Stimulated activated CD4-positive, alpha-beta T cell treated with anti-CD3 and anti-CD28 coated beads, Interleukin-1b, Interleukin-23, amount 100 ng/mL, for 48 hours (primary cell): ENCODE data around the gene DMAC2.
"Not testable (repeated sequence)": the region's sequence is repeated elsewhere in the genome, so short reads cannot be mapped to it uniquely, and the experiment has no call there.

Source experiments
- DNase-seq: peaks from one replicate; pipeline ENCODE4 v3.0.0-alpha.2; 2020

The DMAC2 gene

DNA sequence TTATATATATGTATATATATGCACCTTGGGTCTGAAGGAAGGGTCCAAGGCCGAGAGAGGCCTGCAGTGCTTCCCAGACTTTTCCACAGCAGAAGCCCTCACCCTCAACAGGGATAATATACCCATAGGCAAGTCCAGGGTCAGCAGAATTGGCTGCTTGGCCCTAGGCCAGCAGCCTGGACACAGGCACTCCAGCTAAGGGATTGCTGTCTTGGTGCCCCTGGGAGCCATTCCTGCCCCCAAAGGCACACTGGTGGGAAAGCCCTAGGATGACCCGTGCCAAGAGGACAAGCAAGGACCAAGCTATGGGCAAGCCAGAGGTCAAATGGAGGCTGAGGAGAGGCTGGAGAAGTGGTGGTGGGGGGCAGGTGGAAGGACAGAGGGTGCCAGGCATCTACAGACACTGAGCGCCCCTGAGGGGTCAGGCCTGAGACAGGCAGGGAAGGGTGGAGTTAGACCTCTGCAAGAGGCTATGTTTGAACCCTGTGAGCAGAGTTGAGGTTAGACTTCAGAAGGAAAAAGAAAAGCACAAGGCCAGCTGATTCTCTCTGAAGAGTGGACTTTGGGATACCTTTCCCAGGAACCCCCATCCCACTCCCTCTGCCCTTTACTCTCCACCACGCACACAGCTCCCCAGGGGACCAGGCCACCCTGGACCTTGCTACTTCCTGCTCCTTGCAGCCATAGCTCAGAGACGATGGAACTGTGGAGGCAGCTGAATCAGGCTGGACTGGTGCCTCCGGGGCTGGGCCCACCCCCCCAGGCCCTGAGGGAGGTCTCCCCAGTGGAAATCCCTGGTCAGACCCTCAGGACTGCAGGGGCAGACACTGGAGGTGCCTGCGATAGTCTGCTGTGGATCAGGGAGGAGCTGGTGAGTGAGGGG is 3.0 kb upstream of the DMAC2 start, which contains the start of gene ERICH4:
Gene ERICH4, plus strand, starts transcription at position 684 of the 883 bp plus-strand sequence. Its CDS starts 14 bp downstream, at position 698.
- no peak for DNase-seq

DNA sequence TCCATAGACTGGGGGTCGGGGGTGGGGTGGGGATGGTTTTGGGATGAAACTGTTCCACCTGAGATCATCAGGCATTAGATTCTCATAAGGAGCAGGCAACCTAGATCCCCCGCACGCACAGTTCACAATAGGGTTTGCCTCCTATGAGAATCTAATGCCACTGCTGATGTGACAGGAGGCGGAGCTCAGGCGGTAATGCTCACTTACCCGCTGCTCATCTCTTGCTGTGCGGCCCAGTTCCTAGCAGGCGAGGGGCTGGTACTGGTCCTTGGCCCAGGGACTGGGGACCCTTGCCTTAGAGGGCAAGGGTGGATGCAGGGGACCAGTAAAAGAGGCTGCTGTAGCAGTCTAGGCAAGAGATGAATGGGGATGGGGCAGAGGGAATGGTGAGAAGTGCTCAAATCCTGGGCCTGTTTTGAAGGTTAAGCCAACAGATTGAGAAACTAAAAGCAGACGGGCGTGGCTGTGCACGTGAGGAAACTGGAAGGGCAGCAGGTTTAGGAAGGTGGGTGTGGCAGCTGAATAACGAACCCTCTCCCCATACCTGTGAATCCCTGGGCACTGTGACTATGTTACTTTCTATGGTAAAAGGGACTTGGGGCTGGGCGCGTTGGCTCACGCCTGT is 1.7 kb upstream of the DMAC2 start:
- DNase-seq: no peak

DNA sequence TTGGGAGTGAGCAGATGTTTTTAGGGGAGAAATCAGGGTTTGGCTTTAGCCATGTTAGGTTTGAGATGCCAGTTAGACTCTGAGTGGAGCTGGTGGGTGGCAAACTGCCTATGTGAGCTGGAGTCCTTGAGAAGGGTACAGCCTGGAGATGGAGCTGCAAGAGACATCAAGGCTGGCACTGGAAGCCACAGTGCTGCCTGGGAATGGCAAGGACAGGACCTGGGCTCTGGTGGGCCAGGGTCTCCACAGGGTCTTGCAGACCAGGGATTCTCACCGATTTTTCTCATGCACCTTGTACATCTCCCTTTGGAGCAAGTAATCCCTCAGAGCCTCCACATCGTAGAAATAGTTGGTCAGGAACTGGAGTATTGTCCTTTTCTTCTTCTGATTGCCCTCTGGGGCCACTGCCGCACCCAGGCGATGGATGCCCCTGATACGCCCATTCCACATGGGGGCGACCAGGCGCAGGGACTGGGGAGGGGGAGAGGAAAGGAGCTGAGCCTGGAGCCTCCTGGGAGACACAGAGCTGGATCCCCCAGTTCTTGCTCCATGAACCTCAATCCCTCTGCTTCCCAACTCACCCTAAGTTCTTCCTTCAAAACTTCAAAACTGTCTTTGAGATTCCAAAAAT is 1.7 kb downstream of the DMAC2 start:
- no peak for DNase-seq

DNA sequence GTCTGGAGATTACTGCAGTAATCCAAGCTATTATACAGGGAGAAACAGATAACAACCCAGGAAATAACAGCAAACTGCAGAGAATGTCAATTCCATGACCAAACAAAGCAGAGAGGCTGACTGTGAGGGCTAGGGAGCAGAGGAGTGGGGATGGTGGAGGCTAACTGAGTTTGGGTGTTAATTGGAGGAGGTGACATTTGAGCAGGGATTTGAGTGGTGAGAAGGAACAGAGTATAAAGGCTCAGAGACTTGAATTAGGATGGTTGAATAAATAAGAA is 3.1 kb downstream of the DMAC2 start:
- no peak for DNase-seq

DNA sequence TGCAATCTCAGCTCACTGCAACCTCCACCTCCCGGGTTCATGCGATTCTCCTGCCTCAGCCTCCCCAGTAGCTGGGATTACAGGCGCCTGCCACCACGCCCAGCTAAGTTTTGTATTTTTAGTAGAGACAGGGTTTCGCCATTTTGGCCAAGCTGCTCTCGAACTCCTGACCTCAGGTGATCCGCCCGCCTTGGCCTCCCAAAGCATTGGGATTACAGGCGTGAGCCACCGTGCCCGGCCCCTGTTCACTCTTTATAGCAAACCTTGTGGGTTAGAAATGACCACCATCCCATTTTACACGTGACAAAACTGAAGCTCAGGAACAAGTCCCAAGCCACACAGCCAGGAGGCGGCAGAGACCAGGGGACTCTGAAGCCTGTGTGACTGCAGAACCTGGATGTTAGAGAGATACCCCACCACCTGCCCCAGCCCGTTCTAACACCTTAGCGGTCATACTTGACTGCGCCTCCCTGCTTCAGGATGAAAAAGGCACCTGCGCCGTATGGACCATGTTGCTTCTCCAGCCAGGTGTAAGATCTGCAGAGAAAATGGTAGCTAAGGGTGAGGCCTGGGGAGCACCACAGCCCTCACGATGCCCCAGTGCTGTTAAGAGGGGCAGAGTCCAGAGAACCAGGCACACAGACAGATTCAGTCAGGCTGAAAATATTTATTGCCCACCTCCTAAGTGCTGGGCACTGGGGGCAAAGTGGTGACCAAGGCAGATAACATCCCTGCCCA is 3.6 kb downstream of the DMAC2 start:
- no peak for DNase-seq

DNA sequence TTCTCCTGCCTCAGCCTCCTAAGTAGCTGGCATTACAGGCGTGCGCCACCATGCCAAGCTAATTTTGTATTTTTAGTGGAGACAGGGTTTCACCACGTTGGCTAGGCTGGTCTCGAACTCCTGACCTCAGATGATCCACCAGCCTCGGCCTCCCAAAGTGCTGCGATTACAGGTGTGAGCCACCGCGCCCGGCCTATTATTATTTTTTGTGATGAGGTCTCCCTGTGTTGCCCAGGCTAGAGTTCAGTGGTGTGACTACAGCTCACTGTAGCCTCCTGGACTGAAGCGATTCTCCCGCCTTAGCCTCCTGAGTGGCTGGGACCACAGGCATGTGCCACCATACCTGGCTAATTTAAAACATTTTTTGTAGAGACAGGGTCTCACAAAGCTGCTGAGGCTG is 4.3 kb downstream of the DMAC2 start:
- not testable (repeated sequence) for DNase-seq

DNA sequence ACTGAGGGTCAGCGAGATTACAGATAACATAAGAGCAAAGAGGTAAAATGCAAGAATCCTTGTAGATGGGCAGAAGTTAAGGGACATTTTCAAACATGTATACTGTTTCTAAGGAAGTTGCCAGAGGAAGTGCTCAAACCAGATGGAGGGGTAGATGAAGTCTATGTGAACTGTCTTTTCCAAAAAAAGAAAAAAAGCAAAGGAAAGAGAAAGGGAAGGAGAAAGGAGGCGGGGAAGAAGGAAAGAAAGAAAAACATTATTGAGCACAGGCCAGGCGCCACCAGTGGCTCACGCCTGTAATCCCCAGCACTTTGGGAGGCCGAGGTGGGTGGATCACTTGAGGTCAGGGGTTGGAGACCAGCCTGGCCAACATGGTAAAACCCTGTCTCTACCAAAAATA is 5.3 kb downstream of the DMAC2 start:
- no peak for DNase-seq

DNA sequence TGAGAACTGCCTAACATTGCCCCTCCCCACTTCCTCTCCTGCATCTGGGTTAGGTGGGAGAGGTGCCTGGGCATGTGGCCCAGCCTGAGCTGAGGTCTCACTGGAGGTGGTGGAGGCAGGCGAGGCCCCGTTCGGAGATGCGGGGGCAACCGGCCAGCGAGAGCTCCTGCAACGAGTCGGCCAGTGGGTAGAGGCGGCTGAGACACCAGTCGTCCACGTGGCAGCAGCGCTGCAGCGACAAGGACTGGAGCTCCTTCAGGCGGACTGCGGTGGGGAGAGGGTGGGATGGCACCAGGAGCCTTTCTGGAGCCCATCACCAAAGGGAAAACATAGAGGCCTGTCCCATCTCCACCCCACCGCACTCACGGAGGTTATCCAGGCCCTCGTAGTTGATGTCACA is 6.5 kb downstream of the DMAC2 start:
- DNase-seq: no peak

DNA sequence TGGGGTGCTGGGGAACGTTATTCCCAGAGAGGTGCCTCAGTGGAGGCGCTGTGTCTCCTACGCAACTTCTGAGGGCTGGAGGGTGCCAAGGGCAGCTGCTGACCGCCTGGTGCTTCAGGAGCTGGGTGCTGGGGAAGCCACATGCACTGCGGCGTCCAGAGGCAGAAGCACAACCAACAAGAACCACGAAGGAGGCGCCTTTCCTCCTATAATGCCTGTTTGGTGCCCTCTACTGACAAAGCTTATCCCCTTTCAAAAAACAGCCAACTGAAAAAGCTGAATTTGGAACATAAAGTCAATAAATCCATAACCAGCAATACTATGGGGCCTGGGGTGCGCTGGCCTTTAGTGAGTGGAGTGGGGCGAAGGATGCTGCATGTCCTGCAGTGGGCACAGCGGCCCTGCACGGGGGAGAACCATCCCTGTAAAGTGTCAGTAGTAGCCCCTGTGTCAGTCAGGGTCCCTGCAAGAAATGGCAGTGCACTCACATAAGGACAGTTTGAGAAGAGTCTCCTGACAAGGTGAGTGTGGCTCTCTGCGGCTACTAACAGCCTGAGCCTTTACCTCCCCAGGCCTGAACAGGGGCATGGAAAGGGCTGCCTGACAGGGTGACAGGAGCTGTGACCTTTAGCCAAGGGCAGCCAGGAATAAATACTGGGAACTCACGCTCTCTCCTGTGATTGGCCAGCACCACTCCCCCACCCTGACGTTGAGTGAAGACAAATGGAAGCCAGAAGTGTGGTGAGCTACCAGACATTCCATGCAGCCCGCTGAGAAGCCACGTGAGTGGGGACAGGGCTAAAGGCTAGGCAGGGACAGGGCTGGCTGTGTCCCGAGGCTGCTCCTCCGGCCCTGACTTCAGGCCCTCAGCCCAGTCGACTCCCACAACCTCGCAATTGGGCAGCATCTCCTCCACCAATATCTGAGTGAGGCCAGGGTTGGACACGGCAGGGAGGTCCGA is 8.0 kb downstream of the DMAC2 start:
- DNase-seq: no peak

DNA sequence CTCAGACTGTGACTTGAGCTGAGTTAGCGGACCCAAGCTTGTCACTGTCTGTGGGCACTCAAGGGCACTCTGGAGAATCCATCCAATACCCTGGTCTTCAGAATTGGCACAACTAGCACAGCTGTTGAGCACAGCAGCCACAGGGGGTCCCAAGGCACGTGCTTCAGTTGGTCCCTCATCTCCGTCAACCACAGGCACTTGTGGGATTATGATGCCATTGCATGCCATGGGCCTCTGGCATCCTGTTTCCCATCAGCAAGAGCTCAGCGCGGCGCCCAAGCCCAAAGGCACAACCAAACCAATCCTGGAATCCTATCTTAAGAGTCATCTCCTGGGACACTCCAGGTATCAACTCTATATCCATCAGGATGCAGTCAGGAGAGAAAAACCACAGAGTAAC is 8.8 kb downstream of the DMAC2 start:
- no peak for DNase-seq

DNA sequence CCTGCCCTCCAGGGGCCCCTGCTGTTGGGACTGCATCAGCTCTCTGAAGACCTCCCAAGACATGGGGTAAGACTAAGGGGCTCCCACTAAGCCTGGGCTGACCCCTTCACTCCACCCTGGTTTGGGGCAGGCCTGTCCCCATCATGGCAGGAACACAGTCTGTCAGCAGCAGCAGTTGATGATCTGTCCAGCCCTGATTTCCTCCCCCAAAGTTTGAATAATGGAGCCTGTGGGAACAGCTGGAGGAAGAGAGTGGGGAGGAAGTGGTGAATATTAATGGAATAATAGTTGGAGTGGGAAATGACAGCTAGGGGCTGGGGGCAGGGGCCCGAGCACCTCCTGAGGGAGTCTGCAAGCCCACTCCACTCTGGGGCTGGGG is 11.2 kb downstream of the DMAC2 start:
- no peak for DNase-seq

DNA sequence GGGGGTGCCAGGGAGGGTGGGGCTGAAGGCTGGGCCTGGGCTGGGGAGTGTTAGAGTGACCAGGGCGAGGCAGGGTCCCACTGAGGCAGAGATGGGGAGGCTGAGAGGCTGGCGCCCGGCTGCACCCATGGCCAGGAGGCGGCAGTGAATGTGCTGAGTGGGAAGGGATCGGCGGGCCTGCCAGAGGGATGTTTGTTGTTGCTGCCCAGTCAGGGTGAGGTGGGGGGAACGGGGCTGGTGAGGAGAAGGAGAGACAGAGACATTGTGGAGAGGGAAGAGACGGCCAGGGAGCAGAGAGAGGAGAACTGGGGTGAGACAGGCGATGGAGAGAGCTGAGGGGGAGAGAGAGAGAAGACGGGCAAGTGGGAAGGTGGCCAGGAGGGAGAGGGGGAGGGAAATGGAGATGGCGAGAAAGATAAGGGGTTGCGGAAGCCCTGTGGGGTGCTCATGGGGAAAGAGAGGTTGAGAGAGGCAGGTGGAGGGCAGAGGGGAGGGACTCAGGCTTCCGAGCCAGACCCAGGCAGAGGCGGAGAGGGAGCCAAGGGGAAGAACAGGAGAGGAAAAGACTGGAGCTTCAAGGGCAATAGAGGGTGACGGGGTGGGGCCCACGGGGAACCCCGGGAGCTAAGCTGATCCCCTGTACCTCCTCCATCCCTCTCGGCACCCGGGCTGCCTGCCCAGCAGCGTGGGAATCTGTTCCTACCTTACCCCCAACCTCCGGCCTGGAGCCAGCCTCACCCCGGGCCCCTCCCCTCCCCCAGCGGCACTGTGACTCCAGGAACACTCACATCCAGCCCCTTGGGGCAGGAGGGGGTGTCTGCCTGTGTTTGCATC is 11.8 kb downstream of the DMAC2 start:
- no peak for DNase-seq

DNA sequence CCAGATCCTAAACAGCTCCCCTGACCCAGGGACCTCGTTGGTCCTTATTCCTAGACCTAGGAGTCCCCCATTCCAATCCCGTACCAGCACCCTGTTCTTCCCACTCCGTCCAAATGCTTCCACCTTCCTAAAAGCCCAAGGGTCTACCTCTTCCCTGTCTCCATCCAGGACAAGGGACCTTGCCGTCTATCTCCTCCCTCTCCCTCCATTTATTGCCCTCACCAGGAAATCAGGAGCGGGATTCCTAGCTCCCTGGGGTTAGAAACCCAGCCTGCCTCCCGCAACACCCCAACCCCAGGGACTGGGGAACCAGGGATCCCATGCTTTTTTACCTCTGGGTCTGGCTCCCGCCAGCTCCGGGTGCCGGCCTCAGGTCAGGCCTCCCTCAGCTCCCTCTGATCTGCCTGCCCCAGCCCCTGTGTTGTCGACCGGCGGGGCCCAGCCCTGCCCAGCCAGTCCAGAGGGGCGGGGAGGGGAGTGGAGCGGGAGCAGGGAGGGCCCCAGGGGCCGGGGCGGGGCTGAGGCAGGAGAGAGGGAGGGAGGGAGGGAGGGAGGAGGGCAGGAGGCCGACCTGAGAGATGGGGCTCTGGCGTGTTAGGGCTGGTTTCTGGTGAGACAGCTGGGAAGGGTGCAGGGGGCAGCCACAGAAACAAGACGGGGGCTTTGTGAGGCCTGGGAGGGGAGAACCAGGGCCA is 12.6 kb downstream of the DMAC2 start, which contains the start of gene B3GNT8:
Gene B3GNT8, minus strand, starts transcription at position 423 of the 695 bp plus-strand sequence. CDS start 596 bp downstream, outside the sequence.
- peak; percentile 38 for DNase-seq

DNA sequence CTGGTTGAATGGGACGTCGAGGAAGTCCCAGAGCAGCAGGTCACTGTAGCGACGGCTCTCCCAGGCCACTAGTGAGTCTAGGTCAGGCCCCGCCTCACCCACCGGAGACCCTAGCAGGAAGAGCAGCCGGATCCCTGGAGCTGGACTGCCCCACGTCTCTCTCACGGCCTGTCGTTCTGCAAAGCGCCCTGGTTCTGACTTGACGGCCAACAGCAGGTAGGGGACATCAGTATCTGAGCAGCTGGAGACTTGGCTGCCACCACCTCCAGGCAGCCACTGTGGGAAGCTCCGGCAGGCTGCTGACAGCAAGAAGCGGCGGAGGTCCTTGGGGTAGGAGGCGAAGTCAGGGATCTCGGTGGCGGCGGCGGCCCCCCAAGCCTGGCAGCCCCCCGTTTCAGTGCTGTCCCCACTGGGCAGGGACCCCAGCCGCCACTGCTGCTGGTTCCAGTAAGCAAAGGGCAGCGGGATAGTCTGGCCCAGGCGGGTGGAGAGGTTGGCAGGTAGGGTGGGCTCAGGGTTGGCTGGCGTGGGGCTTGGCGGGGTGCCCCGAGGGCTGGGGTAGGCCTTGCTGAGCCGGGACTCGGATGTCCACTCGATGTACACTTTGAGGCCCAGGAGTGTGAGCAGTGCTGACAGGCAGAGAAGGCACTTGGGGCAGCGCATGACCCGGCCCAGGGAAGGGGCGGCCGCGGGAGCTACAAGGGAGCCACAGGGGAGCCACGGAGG is 13.4 kb downstream of the DMAC2 start:
- DNase-seq: no peak

DNA sequence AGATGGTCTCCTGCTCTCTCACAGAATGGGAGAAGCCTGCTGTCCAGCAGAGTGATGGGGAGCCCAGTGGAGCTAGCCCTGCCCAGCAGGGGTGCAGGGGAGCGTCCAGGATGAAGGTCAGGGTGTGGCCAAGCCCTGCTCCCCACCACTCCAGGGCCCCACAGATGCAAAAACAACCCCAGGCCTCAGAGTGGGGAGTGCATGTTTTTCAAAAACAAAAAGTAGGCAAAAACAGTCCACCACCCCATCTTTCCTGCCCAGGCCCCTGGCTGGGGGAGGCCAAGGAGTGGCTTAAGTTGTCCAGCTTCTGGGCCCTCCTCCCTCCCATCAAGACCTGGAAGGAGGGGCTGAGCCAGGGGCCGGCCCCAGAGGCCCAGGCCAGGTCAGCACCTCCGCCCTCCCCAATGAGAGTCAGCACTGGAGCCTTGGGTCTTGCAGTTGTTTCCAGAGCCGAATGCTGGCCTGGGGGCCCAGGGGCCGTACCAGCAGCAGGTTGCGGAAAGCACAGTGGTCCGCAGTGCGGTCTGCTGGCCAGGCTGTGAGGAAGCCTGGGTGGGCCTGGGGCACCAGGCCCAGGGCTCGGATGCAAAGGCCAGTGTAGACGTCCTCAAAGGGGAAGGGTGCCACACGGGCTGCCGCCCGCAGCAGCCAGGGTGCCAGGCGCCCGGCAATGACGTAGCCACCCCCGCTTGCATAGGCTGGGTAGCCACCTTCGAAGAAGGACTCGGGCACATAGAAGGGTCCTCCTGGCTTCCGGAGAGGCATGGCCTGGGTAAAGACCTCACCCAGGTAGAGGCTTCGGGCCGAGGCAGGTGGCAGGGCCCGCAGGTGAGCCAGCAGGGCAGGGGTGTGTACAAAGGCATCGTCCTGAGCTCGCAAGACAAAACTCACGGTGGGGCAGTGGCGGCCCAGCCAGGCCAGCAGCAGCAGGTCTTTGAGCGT is 14.3 kb downstream of the DMAC2 start:
- no peak for DNase-seq

DNA sequence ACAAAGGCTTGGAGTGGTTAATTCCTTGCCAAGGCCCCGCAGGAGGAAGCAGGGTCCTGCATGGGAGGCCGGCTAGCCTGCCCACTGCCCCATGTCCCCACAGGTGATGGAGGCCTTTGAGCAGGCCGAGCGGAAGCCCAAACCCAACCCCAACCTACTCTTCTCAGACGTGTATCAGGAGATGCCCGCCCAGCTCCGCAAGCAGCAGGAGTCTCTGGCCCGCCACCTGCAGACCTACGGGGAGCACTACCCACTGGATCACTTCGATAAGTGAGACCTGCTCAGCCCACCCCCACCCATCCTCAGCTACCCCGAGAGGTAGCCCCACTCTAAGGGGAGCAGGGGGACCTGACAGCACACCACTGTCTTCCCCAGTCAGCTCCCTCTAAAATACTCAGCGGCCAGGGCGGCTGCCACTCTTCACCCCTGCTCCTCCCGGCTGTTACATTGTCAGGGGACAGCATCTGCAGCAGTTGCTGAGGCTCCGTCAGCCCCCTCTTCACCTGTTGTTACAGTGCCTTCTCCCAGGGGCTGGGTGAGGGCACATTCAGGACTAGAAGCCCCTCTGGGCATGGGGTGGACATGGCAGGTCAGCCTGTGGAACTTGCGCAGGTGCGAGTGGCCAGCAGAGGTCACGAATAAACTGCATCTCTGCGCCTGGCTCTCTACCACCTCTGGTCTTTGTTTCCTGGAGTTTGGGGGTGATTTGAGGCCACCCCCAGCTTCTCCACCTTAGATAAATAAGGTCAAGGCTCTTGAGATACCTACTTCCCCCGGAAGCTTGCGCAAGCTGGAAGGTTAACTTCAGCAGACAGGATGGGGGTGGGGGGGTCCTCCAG is 15.2 kb downstream of the DMAC2 start:
- DNase-seq: no peak

DNA sequence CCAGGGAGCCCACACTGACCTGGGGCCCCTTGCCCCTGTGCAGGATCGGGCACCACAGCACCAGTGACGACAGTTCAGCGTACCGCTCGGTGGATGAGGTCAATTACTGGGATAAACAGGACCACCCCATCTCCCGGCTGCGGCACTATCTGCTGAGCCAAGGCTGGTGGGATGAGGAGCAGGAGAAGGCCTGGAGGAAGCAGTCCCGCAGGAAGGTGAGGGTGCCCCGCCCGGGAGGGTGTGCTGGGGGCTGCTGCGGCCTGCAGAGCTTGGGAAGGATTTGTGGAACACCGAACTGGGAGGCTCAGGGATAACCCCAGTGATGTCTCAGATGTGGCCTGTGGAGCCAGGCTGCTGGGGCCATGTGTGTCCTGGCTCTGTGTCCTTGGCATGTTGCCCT is 16.8 kb downstream of the DMAC2 start:
- DNase-seq: no peak

DNA sequence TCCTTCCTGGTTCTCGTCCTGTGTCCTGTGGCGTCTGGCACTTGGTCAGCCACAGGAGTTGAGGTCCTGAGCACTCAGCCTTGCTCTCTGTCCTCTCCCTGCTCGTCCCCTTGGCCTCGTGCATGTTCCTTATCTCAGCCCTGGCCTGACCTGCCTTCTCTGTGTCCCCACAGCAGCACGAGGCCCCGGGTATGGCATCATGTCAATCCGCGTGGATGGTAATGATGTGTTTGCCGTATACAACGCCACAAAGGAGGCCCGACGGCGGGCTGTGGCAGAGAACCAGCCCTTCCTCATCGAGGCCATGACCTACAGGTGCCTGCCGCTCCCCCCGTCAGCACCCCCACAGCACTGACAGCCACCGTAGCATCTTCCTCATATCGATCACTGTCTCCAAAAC is 17.3 kb downstream of the DMAC2 start:
- no peak for DNase-seq
